Ishikawa (cell line): ENCODE results near the gene ARHGAP21.

Source experiments
- CEBPB ChIP-seq: IDR thresholded peaks from 2 replicates; pipeline ENCODE4 v1.6.1; 2012
- CREB1 ChIP-seq: IDR thresholded peaks from 2 replicates; pipeline ENCODE4 v1.6.1; 2012; ENCODE audit warnings: low read depth
- EGR1 ChIP-seq: IDR thresholded peaks from 2 replicates; pipeline ENCODE4 v1.6.1; 2012
- EP300 ChIP-seq: IDR thresholded peaks from 2 replicates; pipeline ENCODE4 v1.6.1; 2012; ENCODE audit warnings: borderline replicate concordance
- FOXM1 ChIP-seq: IDR thresholded peaks from 2 replicates; pipeline ENCODE4 v1.6.1; 2012; ENCODE audit warnings: low read depth, borderline replicate concordance
- NFIC ChIP-seq: IDR thresholded peaks from 2 replicates; pipeline ENCODE4 v1.6.1; 2012
- RAD21 ChIP-seq: IDR thresholded peaks from 2 replicates; pipeline ENCODE4 v1.6.1; 2012; ENCODE audit warnings: low read depth
- REST ChIP-seq: IDR thresholded peaks from 2 replicates; pipeline ENCODE4 v1.6.1; 2012; ENCODE audit warnings: low read depth, mild to moderate bottlenecking
- TAF1 ChIP-seq: IDR thresholded peaks from 2 replicates; pipeline ENCODE4 v1.6.1; 2012; ENCODE audit warnings: low read depth, mild to moderate bottlenecking
- TCF12 ChIP-seq: IDR thresholded peaks from 2 replicates; pipeline ENCODE4 v1.6.1; 2012; ENCODE audit warnings: low read depth
- TEAD4 ChIP-seq: IDR thresholded peaks from 2 replicates; pipeline ENCODE4 v1.6.1; 2012
- YY1 ChIP-seq: IDR thresholded peaks from 2 replicates; pipeline ENCODE4 v1.6.1; 2012; ENCODE audit warnings: low read depth
- ZBTB7A ChIP-seq: IDR thresholded peaks from 2 replicates; pipeline ENCODE4 v1.6.1; 2012; ENCODE audit warnings: low read depth
- TF ChIP-seq, protein P1 (sequence below): IDR thresholded peaks from 2 replicates; pipeline ENCODE4 v1.6.1; 2012
- TF ChIP-seq, protein P2 (sequence below): IDR thresholded peaks from 2 replicates; pipeline ENCODE4 v1.6.1; 2012

The ARHGAP21 gene

GRCh38 chr10:24726626-24727025, 2.9 kb upstream of the ARHGAP21 start:
- TF ChIP-seq CREB1 (no peak), NFIC (no peak), CEBPB (no peak), EP300 (no peak), TCF12 (no peak), YY1 (no peak), TAF1 (no peak), REST (no peak), ZBTB7A (no peak)
- TF ChIP-seq, protein P1, sequence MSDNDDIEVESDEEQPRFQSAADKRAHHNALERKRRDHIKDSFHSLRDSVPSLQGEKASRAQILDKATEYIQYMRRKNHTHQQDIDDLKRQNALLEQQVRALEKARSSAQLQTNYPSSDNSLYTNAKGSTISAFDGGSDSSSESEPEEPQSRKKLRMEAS: no peak

DNA sequence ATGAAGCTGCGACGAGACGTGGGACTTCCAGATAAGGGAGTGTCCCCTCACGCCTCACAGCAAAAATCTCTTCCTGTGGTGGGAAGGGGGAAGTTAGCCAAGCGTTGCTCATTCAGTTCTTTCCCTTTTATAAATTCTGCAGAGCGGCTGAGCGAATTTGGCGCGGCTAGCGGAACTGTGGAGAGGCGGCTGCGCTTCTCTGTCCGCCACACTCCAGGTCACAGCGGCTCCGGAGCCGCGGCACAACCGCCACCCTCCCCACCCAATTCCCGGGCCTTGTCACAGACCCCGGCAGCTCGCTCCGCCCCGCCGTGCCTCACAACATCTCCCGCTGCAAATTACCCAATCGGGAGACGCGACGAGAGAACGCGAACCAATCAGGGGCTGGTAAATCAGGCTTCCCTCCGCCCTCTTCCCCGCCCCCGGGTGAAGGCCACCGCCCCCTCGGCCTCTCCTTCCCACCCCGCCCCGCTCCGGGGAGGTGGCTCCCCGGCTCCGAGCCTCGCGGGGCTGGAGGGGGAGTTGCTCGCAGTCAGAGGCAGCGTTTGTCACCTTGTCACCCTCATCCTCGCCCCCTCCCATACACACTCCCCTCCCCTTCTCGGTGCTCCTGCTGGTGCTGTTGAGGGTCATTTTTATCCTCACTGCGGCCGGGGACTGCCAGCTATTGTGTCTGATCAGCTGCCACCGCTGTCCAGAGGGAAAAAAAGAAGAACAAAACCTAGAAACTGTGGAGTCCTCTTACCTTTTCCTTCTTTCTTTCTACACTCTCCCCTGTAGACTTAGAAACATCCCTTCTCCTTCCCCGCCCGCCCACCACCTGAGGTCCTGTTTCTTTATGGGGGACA, 918 bp upstream of the ARHGAP21 start:
- no peak for TF ChIP-seq TEAD4
- TF ChIP-seq CREB1: 0 out of 2 replicates have a peak, but pooled peaks have one; percentile 23
- TF ChIP-seq, protein P1: peak; percentile 62
- TF ChIP-seq TAF1: peak; percentile 67; the same call in 1 of the 2 replicates

DNA sequence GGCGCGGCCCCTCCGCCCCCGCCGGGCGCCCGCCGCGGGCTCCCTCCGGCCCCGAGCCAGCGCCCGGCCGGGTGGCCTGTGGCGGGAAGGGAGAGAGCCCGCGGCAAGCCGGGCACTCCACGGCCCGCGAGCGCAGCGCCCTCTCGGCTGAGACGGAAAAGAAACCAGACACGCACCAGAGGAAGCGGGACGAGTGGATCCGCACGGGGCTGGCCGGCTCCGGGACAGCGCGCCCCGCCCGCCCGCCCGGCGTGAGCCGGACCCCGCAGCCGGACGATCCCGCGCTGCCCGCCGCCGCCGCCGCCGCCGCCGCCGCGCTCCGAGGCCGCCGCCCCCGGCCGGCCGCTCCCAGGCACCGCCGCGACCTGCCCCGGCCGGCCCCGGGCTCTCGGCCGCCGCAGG, 300 bp downstream of the ARHGAP21 start:
- no peak for TF ChIP-seq TCF12
- TF ChIP-seq, protein P1: no peak
- peak; percentile 7; the same call in 1 of the 2 replicates for TF ChIP-seq TAF1

DNA sequence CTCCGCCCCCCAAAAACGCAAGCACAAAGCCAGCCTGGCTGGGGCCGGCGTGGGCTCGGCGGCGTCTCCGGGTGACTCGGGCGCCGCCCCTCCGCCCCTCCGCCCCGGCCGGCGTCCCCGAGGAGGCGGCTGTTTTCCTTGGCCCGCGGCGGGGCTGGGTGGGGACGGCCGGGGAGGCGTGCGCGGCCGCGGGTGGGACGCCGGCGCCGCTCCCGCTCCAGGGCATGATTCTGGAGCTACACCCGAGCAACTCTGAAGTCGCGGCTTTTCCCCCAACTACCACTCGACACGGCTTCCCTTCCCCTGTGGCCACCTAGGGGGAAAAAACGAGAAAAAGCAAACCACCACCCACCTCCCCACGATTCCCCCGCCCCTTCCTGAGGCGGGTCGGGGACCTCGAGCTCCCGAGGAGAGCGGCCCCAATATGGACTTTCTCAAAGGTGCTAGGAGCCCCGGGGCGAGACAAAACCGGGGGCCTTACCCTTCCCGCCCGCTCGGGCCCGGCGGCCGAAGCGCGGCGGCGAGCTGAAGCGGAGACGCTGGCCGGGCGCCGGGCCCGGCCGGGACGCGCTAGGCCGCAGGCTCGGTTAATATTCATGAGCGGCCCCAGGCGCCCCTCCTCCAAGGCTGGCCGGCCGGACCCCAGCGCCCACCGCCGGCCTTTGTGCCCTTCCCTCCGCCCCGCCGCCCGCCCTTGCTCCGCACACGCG, 856 bp downstream of the ARHGAP21 start:
- peak; percentile 13; the same call in 1 of the 2 replicates for TF ChIP-seq NFIC
- peak; percentile 8; the same call in 1 of the 2 replicates for TF ChIP-seq TAF1
- TF ChIP-seq, protein P1: peak; percentile 4; the same call in 1 of the 2 replicates
- TF ChIP-seq, protein P2, sequence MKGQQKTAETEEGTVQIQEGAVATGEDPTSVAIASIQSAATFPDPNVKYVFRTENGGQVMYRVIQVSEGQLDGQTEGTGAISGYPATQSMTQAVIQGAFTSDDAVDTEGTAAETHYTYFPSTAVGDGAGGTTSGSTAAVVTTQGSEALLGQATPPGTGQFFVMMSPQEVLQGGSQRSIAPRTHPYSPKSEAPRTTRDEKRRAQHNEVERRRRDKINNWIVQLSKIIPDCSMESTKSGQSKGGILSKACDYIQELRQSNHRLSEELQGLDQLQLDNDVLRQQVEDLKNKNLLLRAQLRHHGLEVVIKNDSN: no peak
- no peak for TF ChIP-seq TEAD4

GRCh38 chr10:24722131-24722675, 1.5 kb downstream of the ARHGAP21 start:
- TF ChIP-seq TEAD4: no peak
- TF ChIP-seq RAD21: no peak
- no peak for TF ChIP-seq EGR1
- TF ChIP-seq TCF12: no peak
- no peak for TF ChIP-seq NFIC
- no peak for TF ChIP-seq CREB1
- TF ChIP-seq, protein P1: no peak
- TF ChIP-seq, protein P2: no peak
- TF ChIP-seq FOXM1: no peak
- no peak for TF ChIP-seq EP300
- no peak for TF ChIP-seq CEBPB

GRCh38 chr10:24721229-24722106, 2.2 kb downstream of the ARHGAP21 start:
- TF ChIP-seq CREB1: no peak
- TF ChIP-seq FOXM1: no peak
- no peak for TF ChIP-seq TAF1
- TF ChIP-seq, protein P1: no peak
- TF ChIP-seq NFIC: no peak
- no peak for TF ChIP-seq CEBPB
- no peak for TF ChIP-seq YY1
- TF ChIP-seq EGR1: no peak
- no peak for TF ChIP-seq REST
- TF ChIP-seq TEAD4: no peak
- TF ChIP-seq, protein P2: no peak
